ENCODE results near the gene SLC22A5.

Gene SLC22A5

DNA sequence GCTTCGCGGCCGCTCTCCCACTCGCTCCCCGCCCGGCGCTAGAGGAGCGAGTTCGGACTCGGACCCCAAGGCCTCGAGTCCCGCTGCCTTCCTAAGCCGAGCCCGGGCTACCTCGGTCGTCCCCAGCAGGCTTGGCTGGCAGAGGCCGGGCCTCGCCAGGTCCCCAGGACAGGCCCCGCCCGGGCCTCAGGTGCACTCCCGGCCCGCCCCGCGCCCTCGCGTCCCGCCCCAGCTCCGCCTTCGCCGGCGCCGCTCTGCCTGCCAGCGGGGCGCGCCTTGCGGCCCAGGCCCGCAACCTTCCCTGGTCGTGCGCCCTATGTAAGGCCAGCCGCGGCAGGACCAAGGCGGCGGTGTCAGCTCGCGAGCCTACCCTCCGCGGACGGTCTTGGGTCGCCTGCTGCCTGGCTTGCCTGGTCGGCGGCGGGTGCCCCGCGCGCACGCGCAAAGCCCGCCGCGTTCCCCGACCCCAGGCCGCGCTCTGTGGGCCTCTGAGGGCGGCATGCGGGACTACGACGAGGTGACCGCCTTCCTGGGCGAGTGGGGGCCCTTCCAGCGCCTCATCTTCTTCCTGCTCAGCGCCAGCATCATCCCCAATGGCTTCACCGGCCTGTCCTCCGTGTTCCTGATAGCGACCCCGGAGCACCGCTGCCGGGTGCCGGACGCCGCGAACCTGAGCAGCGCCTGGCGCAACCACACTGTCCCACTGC, at the start of gene SLC22A5:
TSS of gene SLC22A5 (plus strand) at position 237 of the 707 bp plus-strand sequence. CDS start at position 500, 263 bp downstream.
- in situ Hi-C loops (cut with MboI; ENCODE audit: low sequenced_read_pairs) = no loop called here

DNA sequence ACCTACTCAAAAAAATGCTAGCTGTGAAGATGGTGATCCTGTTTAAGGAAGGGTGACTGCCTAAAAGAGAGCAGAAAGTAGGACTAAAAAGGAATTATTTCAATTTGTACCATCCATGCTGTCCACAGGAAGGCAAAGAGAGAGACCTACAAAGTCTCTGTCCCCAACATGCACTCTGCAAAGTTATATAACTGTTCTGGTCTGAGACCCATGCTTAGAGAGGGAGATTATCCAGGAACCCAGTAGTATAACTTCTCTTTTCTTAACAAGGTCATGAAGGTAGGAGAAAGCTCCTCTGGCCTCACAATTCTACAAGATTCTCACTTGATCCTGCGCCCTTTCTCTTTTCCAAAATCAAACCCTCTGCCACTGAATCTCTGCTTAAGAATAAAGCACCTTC, 49.5 kb upstream of the SLC22A5 start:
- in situ Hi-C loops (cut with MboI; ENCODE audit: low sequenced_read_pairs) = no loop called here

DNA sequence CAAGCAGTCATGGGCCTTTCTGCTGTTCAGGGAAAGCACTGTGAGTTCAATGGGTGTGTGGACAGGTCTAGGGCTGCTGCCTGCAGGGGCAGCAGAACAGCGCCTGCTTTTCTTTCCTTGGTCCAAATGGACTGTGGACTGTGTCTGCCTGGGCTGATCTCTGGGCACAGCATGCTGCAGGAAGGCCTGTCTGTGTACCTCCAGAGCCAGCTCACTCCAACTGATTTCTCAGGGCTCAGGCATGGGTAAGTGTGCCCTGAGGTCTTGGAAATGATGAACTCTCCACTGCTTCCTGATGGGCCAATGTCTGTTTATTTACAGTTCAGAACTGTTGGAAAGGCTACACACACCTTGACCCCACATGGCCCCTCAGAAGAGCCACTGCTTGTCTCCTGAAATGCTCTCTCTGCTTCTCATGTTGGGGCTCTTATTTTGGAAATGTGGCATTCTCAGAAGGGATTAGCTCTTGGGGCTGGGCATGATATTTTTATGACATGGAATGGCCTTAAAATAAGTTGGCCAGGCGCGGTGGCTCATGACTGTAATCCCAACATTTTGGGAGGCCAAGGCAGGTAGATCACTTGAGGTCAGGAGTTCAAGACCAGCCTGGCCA, 48.3 kb upstream of the SLC22A5 start:
- in situ Hi-C loops (cut with MboI; ENCODE audit: low sequenced_read_pairs) = no loop called here

DNA sequence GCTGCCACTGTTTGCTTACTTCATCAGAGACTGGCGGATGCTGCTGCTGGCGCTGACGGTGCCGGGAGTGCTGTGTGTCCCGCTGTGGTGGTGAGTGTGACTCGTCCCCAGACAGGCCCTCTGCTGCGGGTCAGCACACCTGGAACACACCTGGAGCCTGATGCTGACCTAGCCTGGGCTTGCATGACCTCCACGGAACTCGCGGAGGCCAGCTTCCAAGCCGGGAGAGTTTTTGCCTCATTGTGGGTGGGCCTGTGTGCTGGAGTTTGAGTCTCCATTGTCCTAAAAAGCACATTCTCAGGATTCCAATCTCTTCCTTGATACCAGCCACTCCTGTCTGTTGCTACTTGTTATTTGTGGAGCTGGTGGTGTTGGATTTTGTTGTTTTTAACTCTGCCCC, 47.2 kb upstream of the SLC22A5 start:
- in situ Hi-C loops (cut with MboI; ENCODE audit: low sequenced_read_pairs) = no loop called here

DNA sequence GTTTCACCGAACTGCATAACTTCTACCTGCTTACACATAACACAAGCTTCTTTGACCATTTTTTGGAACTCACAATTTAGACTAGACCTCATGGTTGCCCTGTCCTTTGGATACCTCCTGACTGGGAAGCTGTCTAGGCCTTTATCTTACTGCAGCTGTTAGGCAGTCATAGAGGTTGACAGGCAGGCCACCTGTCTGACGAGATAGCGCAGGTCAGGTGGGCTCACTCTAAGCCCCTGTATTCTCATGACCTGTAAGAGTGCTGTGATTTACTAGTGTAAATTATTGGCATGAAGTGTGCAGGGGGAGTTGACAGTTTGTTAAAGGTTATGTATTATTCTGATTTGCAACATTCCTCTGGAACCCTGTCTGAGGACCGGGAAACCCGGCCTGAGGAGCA, 46.3 kb upstream of the SLC22A5 start:
- in situ Hi-C loops (cut with MboI; ENCODE audit: low sequenced_read_pairs) = no loop called here

DNA sequence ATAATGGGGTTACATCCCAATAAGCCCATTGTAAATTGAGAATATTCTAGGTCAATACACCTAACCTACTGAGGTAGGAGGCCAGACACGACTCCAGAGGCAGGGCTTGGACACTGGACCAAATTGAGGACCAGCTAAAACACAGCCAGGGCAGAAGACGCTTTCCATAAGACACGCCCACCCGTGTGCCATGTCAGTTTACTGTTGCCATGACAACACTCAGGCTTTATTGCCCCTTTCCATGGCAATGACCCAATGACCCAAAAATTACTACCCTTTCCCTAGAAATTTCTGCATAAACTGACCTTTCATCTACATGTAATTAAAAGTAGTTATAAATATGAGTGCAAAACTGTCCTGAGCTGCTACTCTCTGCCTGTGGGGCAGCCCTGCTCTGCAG, 43.8 kb upstream of the SLC22A5 start:
- in situ Hi-C loops (cut with MboI; ENCODE audit: low sequenced_read_pairs) = no loop called here

DNA sequence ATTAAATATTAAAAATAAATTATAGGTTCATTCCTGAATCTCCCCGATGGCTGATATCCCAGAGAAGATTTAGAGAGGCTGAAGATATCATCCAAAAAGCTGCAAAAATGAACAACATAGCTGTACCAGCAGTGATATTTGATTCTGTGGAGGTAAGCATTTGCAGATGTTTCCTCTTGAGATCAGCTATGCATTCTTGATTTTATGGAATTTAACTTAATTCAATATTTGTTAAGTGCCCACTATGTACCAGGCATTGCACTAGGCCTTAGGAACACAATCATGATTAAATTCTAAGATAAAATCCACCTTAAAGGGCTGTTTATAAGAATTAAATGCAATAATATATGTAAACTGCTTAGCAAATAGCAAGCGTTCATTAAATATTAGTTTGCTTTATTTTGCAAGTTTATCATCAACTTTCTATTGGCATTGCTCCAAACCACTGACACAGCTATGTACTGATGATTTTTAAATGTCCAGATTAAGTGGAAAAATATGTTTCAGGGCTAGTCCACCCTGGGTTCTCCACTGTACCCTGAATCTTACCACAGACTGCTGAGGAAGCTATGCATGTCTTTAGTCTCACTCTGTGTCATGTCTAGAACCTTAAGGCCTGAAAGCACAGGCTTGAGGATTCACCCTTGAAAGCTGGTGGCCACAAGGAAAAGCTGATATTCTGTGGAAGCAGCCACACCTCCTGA, 42.1 kb upstream of the SLC22A5 start:
- in situ Hi-C loops (cut with MboI; ENCODE audit: low sequenced_read_pairs) = no loop called here

DNA sequence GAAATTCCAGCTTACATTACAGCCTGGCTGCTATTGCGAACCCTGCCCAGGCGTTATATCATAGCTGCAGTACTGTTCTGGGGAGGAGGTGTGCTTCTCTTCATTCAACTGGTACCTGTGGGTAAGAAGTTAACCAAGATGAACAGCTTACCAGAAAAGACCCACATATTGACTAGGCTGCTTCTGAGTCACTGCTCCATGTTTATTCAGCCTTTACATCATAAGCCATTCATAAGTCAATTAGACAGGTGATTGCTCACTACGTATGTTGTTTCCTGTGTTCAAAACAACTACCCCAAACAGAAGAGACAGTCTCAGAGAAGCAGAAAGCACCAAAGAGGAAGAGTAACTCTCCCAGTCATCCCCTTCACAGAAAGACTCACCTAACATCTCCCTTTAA, 34.7 kb upstream of the SLC22A5 start:
- in situ Hi-C loops (cut with MboI; ENCODE audit: low sequenced_read_pairs) = no loop called here

DNA sequence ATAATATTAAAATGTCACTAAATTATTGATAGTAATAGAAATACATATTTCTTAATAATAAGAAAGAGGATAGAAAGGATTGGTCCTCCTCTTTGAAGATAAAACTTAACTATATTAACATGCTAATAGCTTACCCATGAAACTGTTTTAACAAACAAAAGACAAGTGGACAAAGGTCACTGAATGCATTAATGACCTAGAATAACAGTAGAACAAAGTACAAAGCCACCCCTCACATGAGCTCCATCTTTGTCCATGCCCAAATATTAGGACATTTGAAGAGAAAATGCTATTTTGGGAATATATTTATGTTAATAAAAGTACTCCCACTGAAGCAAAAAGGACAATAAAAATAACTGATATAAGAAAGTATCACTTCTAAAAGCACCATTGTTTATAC, 34.1 kb upstream of the SLC22A5 start:
- in situ Hi-C loops (cut with MboI; ENCODE audit: low sequenced_read_pairs) = no loop called here

DNA sequence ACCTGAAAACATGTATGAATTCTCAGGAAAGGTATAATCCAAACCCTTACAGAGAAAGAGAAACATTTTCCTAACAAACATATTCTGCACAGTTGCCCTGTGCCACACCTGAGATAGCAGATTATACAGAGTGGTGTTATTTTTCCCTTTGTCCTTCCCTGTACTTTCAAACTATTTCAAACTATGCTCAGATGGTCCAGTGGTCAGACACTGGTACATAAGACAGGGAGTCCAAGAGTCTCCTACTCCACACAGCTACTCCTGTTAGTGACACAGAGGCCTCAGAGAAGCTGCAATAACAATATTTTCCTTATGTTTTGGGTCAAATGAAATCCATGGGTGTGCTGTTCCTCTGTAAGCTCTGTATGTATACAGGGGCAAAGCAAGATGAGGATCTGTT, 30.0 kb upstream of the SLC22A5 start:
- in situ Hi-C loops (cut with MboI; ENCODE audit: low sequenced_read_pairs) = no loop called here

DNA sequence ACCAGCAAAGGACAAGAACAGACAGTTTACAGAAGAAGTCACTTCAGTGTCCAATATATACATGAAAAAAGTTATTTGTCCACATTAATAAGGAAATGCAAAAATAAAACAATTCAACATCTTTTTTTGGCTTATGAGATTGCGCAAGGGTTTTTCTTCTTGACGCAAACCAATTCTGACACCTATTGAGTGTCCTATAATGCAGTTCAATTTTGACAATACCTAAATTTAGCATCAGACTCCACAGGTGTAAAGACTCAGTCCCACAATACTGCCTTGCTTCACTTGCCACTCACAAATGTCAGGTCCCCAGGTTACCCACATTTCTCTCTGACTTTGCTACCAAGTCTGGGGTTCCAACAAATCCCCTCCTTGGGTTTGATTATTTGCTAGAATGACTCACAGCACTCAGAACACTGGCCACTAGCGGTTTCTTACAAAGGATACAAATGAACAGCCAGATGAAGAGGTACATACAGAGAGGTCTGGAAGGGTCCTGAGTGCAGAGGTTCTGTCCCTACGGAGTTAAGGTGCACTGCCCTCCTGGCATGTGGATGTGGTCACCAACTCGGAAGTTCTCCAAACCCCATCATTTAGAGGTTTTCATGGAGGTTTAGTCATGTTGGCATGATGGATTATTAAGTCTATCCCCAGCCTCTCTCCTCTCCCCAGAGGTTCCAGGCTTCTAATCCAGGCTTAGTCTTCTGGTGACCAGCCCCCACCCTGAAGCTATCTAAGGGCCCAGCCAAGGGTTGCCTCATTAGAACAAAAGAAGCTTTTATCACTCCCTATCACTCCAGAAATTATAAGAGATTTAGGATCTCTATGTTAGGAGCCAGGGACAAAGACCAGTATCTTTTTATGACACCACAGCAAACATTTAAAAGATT, 27.0 kb upstream of the SLC22A5 start:
- in situ Hi-C loops (cut with MboI; ENCODE audit: low sequenced_read_pairs) = no loop called here

DNA sequence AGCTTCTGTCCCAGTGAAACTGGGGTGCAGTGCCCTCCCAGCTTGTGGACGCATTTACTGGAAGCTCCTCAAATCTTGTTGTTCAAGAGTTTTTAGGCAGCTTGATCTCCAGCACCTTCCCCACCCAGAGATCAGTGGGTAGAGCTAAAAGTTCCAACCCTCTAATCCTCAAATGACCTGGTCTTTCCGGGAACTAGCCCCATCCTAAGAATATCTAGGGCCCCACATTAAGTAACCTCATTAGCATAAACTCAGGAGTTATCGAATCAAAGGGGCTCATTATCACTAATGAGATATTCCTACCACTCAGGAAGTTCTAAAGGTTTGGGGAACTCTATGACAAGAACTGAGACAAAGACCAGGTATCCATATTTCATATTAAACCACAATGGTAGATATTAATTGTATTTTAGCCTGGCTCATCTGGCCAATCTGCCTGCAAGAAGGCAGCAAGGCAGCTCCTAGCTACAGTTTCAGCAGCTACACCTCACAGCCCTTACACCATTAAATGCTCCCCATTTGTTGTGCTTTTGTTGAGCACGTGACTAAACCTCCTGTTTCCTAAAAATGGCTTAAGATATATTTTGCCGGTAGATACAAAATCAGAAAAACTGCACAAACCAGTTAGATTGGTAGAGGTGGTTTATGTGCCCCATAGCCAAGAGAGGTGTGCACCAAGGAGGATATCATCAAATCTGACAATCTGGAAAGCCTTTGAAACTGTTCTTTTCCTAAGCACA, 24.6 kb upstream of the SLC22A5 start:
- in situ Hi-C loops (cut with MboI; ENCODE audit: low sequenced_read_pairs) = no loop called here

DNA sequence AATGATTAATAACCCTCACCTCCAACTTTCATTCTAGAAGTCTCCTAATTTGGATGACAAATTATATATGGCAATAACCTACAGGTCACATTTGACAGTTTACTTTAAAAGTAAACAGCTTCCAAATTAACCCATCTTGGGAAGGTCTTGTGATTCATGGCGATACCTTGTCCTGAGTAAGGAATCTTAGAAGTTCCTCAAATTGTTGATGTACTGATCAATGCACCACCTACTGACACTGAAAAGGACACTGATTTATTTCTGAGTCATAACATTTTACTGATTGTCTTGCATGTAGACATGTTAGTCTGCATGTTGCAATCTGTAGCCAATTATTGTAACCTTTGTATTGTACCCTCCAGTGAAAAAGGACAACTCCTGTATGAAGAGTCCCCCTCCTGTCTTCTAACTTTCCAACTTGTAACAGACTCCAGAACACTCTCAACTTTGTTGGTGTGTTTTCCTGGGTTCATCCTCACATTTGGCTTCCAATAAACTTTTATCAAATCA, 16.0 kb upstream of the SLC22A5 start:
- in situ Hi-C loops (cut with MboI; ENCODE audit: low sequenced_read_pairs) = no loop called here

DNA sequence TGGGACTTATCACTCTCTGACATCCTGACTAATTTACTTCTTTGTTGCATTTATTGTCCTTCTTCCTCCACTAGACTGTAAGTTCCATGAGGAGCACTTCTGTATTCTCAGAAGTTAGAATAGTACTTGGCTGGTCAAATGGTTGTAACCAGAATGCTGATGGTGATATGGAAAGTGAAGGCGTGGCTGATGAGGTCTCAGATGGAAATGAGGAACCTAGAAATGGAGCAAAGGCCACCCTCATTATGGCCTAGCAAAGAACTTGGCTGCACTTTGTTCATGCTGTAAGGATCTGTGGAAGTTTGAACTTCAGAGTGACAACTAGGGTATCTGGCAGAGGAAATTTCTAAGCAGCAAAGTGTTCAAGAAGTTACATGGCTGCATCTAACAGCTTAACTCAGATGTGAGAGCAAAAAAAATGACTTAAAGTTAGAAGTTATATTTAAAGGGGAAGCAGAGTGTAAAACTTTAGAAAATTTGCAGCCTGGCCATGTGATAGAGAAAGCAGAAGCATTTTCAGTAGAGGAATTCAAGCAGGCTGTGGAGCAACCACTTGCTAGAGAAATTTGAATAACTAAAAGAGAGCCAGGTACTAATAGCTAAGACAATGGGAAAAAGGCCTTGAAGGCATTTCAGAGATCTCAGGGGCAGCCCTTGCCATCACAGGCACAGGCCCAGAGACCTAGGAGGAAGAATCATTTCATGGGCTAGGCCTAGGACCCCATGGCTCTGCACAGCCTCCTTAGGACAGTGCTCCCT, 14.9 kb upstream of the SLC22A5 start:
- in situ Hi-C loops (cut with MboI; ENCODE audit: low sequenced_read_pairs) = no loop called here

DNA sequence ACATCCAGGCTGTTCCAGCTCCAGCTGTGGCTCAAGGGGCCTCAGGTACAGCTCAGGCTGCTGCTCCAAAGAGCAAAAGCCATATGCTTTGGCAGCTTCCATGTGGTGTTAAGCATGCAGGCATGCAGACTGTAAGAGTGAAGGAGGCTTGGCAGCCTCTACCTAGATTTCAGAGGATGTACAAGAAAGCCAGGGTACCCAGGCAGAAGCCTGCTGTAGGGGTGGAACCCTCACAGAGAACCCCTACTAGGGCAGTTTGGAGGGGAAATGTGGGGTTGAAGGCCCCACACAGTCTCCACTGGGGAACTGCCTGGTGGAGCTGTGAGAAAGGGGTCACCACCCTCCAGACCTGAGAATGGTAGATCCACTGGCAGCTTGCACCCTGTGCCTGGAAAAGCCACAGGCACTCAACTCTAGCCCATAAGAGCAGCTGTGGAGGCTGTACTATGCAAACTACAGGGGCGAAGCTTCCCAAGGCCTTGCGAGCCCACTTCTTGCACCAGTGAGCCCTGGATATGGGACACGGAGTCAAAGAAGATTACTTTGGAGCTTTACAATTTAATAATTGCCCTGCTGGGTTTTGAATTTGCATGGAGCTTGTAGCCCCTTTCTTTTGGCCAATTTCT, 14.3 kb upstream of the SLC22A5 start:
- in situ Hi-C loops (cut with MboI; ENCODE audit: low sequenced_read_pairs) = no loop called here

DNA sequence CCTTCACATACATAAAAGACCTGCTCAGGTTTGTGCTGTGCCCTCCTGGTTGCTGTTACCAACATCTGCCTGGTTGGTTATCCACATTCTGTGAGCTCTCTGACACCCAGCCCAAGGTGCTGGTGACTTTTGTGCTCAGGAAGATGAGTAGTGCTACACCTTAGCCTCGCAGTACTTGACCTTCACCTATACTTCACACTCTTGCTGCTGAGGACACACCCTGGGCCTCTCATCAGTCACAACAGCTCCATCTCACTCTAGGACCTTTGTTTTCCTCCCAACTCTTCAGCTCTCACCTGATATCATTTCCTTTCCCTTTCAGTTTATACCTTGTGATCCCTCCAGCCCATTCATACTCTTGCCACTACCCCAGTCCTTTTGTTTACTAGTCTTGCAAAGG, 10.7 kb upstream of the SLC22A5 start:
- in situ Hi-C loops (cut with MboI; ENCODE audit: low sequenced_read_pairs) = no loop called here

DNA sequence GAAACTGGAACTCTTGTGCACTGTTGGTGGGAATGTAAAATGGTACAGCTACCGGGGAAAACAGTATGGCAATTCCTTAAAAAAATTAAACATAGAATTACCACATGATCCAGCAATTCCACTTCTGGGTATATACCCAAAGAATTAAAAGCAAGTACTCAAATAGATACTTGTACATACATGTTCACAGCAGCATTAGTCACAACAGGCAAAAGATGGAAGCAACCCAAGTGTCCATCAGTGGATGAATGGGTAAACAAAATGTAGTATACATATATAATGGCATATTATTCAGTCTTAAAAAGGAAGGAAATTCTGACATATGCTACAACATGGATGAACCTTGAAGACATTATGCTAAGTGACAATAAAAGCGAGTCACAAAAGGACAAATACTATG, 7.4 kb upstream of the SLC22A5 start:
- in situ Hi-C loops (cut with MboI; ENCODE audit: low sequenced_read_pairs) = no loop called here

DNA sequence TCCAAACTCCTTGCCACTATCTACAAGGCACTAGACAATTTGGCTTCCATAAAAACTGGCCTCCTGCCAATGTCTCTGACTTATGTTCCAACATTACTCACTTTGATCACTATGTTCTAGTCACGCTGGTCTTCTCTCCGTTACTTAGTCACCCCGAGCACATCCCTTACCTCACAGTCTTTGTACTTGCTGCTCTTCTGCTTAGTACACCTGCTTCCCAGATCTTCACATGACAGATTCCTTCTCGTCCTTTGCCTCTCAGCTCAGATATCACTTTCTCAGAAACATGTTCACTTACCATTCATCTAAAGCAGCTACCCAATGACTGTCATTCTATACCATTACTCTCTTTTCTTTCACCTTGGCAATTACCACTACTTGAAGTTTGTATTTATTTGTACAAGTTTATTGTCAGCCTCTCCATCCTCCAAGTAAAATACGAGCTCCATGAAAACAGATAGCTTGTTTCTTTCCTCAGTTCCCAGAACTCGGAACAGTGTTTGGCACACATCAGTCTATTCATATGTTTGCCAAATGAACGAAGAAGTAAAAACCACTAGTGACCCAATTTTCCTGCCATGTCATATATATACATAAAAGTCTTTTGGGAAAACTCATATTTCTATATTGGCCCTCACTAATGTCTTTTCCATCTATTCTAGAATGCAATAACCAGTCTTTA, 5.9 kb upstream of the SLC22A5 start:
- in situ Hi-C loops (cut with MboI; ENCODE audit: low sequenced_read_pairs) = no loop called here

DNA sequence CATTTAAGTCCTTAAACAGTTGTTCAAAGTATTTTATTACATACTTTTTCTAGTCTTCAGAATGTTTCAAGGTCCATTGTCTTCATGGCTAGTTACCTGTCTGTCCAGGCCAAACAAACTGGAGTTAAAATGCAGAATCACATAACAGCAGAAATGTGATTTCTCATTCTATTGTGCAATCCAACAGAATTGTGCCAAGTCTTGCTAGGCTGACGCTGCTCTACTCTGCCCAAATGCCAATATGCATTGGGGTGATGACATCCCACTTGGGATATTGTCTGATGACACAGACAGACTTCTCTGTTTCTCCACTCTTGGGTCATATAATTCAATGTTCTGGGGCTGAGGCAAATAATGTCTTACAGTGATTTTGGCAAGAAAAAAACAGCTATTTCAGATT, 5.2 kb upstream of the SLC22A5 start:
- in situ Hi-C loops (cut with MboI; ENCODE audit: low sequenced_read_pairs) = no loop called here

Data from hTERT RPE-1 (cell line).